Measurements from ENCODE around the gene CYB561D2. TPM values are rescaled to one million over a fixed set of nuclear protein-coding genes. Genes with fewer than 3 reads are reported as not detected.

Gene CYB561D2
- total RNA-seq, 1 donor from 2014 or later: 11.5 TPM

DNA sequence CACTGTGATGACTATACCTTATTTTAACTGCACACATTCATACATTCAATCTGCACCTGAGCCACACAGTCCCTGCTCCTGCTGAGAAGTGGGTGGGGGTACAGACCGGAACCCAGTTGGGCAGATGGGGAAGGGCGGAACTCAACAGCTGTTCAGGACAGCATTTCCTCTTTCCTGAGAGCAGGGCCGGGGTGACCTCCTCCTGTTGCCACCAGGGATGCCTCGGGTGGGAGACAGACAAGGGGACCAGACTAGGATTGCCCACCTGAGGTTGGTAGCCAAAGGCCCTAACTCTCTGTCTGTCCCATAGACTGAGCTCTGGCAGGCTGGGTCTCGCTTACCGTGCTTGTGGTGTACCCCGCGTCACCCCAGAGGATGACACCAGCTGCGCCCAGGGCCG is 32.0 kb upstream of the CYB561D2 start:
- H3K36me3 ChIP-seq: peaks cover 0 to 12% of the 10 kb centered on the region in 2 donors
- H3K9me3 ChIP-seq: no peaks in the 10 kb centered on the region
- TF ChIP-seq, protein P1, sequence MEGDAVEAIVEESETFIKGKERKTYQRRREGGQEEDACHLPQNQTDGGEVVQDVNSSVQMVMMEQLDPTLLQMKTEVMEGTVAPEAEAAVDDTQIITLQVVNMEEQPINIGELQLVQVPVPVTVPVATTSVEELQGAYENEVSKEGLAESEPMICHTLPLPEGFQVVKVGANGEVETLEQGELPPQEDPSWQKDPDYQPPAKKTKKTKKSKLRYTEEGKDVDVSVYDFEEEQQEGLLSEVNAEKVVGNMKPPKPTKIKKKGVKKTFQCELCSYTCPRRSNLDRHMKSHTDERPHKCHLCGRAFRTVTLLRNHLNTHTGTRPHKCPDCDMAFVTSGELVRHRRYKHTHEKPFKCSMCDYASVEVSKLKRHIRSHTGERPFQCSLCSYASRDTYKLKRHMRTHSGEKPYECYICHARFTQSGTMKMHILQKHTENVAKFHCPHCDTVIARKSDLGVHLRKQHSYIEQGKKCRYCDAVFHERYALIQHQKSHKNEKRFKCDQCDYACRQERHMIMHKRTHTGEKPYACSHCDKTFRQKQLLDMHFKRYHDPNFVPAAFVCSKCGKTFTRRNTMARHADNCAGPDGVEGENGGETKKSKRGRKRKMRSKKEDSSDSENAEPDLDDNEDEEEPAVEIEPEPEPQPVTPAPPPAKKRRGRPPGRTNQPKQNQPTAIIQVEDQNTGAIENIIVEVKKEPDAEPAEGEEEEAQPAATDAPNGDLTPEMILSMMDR (IDR thresholded peaks at IDR 0.05): no peak
- no peak for TF ChIP-seq POLR2AphosphoS5 (IDR thresholded peaks at IDR 0.05; ENCODE audit: insufficient read depth in 1 of 2, low read depth in 1 of 2)
- no peak for TF ChIP-seq POLR2A (IDR thresholded peaks at IDR 0.05)
- H3K4me3 ChIP-seq: peak overlapping the region; percentile 13 to 72
- peaks cover 78% of the 10 kb centered on the region for H3K4me1 ChIP-seq
- intact Hi-C loops (cut with DNase I): no loop called here
- peak overlapping the region; percentile 74 for H3K27ac ChIP-seq
- no peaks in the 10 kb centered on the region for H3K27me3 ChIP-seq
- no peak for DNase-seq (ENCODE audit: extremely low spot score in 2 of 2)

DNA sequence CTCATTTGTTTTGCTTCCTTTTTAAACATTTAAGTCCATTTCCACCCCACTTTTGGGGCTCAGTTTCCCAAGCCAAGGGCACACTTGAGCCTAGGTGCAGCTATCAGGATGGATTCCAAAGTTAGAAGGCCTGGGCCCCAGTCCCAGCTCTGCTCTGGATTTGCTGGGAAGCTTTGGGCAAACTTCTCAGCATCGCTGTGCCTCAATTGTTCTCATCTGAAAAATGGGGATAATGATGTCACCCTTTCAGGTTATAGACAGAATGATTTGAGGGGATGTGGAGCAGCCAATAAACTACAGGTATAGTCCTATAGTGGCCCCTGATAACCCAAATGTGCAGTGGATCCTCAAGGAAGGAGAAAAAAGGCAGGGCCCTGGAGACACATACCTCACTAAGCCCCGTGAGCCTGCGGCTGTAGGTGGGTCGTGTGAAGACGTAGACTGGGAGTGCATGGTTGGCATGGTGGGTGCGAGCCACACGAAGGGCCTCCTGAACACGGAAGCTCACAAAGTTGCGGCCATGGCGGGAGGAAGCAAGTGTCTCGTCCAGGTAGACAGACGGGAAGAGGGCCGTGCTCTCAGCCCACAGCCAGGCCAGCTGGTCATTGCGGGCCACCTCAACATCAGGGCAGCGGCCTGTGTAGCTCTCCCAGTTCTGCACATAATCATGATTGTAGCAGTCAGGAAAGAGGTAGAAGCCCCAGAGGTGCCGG is 31.3 kb upstream of the CYB561D2 start:
- H3K27me3 ChIP-seq: no peaks in the 10 kb centered on the region
- H3K27ac ChIP-seq: peak overlapping the region; percentile 74
- peak overlapping the region; percentile 72 to 97 for H3K4me3 ChIP-seq
- intact Hi-C loops (cut with DNase I): no loop called here
- no peaks in the 10 kb centered on the region for H3K9me3 ChIP-seq
- peaks cover 76% of the 10 kb centered on the region for H3K4me1 ChIP-seq
- H3K36me3 ChIP-seq: peaks cover 0 to 12% of the 10 kb centered on the region in 2 donors
- TF ChIP-seq POLR2AphosphoS5 (IDR thresholded peaks at IDR 0.05; ENCODE audit: insufficient read depth in 1 of 2, low read depth in 1 of 2) (no peak), POLR2A (IDR thresholded peaks at IDR 0.05) (no peak)
- TF ChIP-seq, protein P1 (IDR thresholded peaks at IDR 0.05): no peak
- no peak for DNase-seq (ENCODE audit: extremely low spot score in 2 of 2)

DNA sequence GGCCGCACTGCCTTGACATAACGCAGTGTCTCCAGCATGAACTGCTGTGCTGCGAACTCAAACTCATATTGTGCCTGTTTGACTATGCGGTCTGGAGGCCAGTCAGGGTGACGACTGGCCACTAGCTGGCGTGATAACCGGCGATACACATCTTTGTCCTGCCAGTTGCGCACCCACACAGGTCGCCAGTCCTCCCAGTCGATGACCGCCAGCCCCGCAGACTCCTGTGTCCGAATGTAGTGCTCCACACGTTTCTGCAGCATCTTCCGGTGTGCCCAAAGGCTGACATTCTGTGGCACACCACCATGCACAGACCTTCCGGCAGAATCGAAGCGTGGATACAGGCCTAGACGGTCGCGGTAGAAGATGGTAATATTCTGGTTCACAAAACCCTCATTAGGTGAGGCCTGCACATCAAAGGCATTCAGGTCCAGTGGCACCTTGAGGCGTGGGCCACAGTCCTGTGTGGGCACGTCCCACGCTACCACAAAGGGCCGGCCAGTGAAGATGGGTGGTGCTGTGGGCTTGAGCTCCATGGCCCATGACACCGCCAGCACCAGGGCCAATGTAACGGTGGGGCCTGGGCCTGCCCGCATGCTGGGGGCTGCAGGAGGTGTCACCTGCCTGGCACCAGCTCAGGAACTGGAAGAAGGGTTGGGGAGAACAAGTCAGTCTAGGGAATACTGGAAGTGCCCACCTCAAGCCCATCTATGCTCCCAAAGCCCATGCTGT is 30.6 kb upstream of the CYB561D2 start:
- TF ChIP-seq, protein P1 (IDR thresholded peaks at IDR 0.05): no peak
- TF ChIP-seq POLR2A (IDR thresholded peaks at IDR 0.05) (no peak), POLR2AphosphoS5 (IDR thresholded peaks at IDR 0.05; ENCODE audit: insufficient read depth in 1 of 2, low read depth in 1 of 2) (no peak)
- H3K36me3 ChIP-seq: peaks cover 0 to 12% of the 10 kb centered on the region in 2 donors
- H3K27me3 ChIP-seq: no peaks in the 10 kb centered on the region
- intact Hi-C loops (cut with DNase I): loop anchor here (5.0 kb wide), 1 partner anchor 63 kb away; no protein-coding TSS in a partner anchor
- H3K4me1 ChIP-seq: peaks cover 70% of the 10 kb centered on the region
- DNase-seq (ENCODE audit: extremely low spot score in 2 of 2): no peak
- H3K4me3 ChIP-seq: peak overlapping the region; percentile 72 to 97
- H3K9me3 ChIP-seq: no peaks in the 10 kb centered on the region
- H3K27ac ChIP-seq: peak overlapping the region; percentile 90

DNA sequence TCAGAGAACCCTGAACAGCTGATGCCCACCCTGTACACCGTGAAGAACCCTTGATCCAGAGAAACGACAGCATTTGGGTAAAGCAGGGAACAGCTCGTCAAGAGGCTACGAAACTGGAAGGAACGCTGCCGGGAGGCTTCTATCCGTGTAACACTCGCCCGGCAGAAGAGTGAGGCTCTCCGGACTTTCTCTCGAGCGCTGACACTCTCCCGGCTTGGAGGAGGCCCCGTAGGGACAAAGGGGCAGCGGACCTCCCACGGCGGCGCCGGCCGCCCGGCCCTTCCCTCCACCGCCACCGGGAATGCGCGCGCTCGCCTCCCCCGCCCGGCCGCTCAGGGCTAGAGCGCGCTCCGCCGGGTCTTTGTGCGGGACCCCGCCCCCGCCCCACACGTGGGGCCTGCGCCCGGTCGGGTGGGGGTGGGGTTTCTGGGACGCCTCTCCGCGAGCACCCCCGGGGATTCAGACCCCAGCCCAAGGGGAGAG is 29.8 kb upstream of the CYB561D2 start:
- Histone ChIP-seq H3K27me3 (no peaks in the 10 kb centered on the region), H3K27ac (peak overlapping the region; percentile 90), H3K4me3 (peak overlapping the region; percentile 72 to 97), H3K9me3 (no peaks in the 10 kb centered on the region), H3K36me3 (peaks cover 0 to 17% of the 10 kb centered on the region in 2 donors), H3K4me1 (peaks cover 65% of the 10 kb centered on the region)
- no peak for DNase-seq (ENCODE audit: extremely low spot score in 2 of 2)
- intact Hi-C loops (cut with DNase I): loop anchor here (5.0 kb wide), 1 partner anchor 64 kb away; no protein-coding TSS in a partner anchor
- TF ChIP-seq POLR2A (IDR thresholded peaks at IDR 0.05) (peak in 1 of 2 donors; percentile 17), POLR2AphosphoS5 (IDR thresholded peaks at IDR 0.05; ENCODE audit: insufficient read depth in 1 of 2, low read depth in 1 of 2) (no peak)

DNA sequence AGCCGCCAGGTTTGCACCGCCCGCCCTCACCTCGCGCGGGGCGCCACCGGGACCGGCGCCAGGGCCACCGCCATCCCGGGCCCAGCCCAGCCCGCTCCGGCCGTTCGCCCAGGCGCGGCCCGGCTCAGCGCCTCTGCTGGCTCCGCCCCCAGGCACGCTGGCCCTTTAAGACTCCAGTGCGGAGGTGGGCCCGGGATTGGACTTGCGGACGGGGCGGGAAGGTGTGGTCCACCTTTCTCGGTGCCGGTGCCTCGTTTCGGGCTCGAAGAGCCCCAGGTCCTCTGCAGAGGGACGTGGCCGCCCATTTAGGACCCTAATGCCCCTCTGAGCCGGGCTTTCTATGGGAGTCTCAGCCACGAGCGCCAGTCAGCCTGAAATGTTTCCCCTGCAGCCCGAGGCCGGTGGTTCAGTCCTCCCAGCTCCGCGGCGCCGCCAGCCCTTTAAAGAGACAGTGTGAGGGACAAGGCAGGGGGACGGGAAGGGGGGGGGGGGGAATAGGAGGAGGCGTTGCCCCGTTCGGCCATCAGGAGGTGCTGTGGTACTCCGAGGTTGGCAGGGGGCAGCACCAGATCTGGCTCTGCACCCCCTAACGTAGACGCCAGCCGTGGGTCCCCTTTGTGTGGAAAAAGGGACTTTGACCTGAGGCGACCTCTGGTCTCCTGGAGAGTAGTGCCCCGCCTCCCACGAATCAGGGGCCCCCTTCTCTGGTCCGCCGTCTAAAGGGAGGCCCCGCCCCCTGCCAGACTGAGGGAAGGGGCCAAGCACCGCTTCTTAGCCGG is 29.1 kb upstream of the CYB561D2 start:
- Histone ChIP-seq H3K36me3 (peaks cover 0 to 20% of the 10 kb centered on the region in 2 donors), H3K27me3 (no peaks in the 10 kb centered on the region), H3K27ac (peak overlapping the region; percentile 90), H3K4me1 (peaks cover 59% of the 10 kb centered on the region), H3K4me3 (peak overlapping the region; percentile 72 to 97), H3K9me3 (no peaks in the 10 kb centered on the region)
- intact Hi-C loops (cut with DNase I): loop anchor here (2.0 to 5.0 kb wide), 2 partner anchors 23 to 64 kb away; partner anchors contain the start of genes HYAL3 and NAA80
- no peak for DNase-seq (ENCODE audit: extremely low spot score in 2 of 2)
- TF ChIP-seq POLR2AphosphoS5 (IDR thresholded peaks at IDR 0.05; ENCODE audit: insufficient read depth in 1 of 2, low read depth in 1 of 2) (peak; percentile 56 to 76), POLR2A (IDR thresholded peaks at IDR 0.05) (no peak)
- TF ChIP-seq, protein P1 (IDR thresholded peaks at IDR 0.05): peak in 1 of 3 experiments; percentile 39

Data from vagina (tissue), 2 donors.